NCI-H2081 (cell line): ENCODE data around the gene SNX9.

Experiments
- DNase-seq, 2 experiments: peaks; one replicate each; lab custom pipeline; 2025; lab: John Stamatoyannopoulos, UW

SNX9 gene

DNA sequence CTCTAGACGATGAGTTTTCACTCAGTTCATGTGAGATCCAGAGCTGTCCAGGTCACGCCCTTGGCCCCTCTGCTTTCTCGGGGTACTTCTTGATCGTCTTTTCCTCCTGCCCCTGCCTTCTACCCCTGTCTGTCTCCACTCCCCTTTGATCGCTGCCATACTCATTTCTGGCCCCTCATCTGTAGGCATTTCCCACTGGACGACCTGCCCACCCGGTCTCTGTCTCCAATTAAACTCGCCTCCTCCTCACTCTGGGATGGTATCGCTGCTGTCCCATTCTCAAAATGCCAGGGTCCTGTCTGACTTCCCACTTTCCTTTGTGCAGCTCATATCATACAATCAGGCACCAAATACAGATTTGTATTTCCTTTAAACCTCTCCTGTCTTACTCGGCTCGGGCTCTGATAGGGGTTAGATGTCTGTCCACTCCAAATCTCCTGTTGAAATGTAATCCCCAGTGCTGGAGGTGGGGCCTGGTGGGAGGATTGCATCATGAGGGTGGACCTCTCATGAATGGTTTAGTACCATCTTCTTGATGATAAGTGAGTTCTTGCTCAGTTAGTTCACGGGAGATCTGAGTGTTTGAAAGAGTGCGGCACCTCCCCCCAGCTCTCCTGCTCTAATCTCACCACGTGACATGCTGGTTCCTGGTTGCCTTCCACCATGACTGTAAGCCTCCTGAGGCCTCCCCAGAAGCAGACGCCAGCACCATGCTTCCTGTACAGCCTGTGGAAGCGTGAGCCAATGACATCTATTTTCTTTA lies 155.2 kb downstream of the SNX9 start:
- DNase-seq, result no peak

- DNase-seq, result no peak
Observed at GRCh38 chr6:157980288-157981131, 157.5 kb downstream of the SNX9 start.

DNA sequence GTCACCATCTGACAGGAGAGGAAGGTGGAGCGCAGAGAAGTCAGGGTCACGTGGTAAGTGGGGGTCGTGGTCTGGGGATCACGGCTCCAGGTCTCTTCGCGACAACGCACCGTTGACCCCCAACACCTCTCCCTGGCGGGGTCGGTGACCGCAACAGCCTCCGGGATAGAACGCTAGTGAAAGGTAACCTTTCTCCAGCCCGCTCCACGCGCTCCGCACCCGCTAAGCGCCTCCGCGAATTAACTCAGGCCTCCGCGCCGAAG lies 158.0 kb downstream of the SNX9 start:
- DNase-seq, result no peak

DNA sequence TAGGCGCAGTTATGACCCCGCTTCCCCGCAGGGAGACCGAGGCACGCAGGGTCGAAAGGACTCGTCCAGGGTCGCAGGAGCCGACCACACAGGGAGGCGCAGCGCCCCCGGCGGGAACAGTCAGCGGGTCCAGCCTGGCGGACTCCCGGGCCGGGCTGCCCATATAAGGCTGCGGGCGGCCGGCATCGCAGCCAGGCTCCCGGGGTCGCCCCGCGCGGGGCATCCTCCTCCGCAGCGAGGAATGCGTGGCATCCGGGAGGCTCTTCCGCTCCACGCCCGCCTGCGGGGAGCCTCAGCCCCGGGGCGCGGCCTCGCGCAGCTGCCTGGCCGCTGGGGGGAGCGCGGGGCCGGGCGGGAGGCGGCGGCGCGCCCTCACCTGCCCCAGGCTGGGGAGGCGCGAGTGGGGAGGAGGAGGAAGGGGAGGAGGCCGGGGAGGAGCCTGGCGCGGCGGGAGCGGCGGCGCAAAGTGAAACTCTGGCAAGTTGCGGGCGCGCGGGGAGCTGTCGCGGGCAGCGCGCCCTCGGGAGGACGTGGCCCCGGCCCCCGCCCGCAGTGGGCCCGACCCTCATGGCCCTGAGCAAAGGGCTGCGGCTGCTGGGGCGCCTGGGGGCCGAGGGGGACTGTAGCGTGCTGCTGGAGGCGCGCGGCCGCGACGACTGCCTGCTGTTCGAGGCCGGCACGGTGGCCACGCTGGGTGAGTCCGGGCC lies 158.5 kb downstream of the SNX9 start, which contains the start of gene SYNJ2:
TSS of gene SYNJ2 (plus strand) at position 469 of the 707 bp plus-strand sequence. CDS start at position 568, 99 bp downstream.
- DNase-seq, result peak; percentile 59 to 66

DNA sequence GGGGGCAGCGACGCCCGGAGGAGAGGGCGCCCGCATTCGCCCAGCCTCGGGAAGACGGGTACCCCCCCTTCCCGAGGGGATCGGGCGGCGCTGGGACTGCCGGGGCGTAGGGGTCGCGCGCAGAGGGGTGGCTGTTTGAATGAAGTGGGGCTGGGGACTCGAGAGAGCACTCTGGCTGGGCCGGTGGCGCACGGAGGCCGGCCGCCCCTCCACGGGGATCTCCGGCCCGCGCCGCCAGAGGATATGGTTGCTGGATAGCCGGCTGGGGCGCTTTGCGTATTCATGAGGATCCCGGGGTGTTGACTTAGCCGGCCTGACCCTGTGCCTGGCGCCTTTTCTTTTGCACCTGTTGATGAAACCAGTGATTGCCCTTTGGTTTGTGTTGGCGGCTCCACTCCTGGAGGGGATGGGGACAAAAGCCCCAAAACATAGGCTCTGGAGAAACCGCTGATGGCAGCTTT lies 159.1 kb downstream of the SNX9 start:
- DNase-seq, result peak in 1 of 2 experiments; percentile 28

DNA sequence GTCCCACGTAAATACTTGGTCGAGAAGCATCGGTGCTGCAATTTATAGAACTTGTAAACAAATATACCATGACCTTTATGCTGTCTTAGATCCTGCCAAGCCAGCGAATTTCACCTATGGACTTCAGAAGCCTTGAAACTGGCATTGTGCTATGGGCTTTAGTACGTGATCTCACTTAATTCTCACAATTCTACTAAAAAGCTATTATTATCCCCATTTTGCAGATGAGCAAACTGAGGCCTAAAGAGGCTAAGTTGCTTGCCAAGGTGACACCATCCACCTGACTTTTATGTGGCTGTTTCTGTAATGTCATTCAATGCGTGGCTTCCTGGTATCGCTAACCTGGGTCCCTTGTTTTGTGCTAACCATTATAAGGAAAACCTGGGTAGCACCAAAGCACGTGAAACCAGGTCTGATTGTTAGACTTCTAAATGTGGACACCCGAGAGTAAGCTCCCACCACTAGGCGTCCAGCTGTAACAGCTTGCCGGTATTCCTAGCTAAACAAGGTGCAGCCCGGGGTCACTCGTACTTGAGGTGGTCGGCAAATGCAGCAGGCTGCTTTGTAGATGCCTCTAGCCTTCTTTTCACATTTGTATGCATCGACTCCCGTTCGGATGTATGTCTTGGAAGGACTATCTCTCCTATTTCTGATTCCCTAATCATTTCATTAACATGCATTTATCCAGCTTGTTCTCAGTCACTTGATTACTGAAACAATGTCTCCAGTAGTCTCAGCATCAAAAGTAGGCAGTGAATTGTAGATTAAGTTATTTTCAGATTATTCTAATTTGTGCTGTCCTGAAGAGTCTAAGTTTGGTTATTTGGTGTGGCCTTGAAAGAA lies 159.7 kb downstream of the SNX9 start:
- no peak for DNase-seq

- no peak for DNase-seq
Observed at GRCh38 chr6:157983406-157984119, 160.5 kb downstream of the SNX9 start.

DNA sequence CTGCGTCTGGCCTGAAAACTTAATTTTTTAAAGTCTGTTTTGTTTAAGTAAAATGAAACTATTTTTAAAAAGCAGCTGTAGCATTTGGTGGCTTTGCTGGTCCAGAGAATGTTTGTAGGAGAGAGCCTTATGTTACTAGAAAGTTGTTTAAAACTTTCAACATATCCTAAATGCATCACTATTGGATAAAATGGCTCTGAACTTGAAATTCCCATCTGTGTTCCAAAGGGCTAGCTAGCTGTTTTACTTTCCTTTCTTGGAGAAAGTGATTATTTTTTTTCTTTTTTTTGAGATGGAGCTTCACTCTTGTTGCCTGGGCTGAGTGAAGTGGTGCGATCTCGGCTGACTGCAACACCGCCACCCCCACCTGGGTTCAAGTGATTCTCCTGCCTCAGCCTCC lies 161.1 kb downstream of the SNX9 start:
- DNase-seq, result no peak

DNA sequence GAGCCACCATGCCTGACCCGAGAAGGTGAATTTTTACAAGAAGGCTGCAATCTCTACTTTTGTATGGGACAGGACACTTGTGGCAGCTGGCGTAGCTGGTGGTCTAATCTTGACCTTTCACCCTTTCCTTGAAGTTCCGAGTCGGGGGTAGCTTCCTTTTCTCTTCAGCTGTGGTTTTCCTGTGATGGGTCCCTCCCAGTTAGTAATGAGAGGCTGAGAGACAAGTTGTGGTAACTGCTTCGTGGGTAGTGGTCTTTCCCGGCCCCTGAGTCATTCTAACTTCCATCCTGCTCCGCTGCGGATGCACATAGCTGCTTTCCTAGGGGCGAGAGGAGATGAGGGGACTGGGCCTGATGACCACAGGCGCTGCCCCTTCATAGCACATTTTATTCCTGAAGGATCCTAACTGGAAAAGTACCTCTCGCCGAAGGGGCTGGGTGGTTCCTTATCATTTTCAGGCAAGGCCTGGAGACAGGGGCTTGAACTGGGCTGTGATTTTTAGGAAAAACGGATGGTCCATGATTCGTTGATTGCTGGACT lies 161.7 kb downstream of the SNX9 start:
- no peak for DNase-seq

GRCh38 chr6:157985378-157986155 lies 162.5 kb downstream of the SNX9 start:
- DNase-seq, result peak; percentile 33 to 70

- DNase-seq, result no peak
Observed at GRCh38 chr6:157987788-157988699, 165.0 kb downstream of the SNX9 start.

GRCh38 chr6:157988700-157989063 lies 165.6 kb downstream of the SNX9 start:
- DNase-seq, result no peak

GRCh38 chr6:157989541-157990289 lies 166.7 kb downstream of the SNX9 start:
- DNase-seq, result peak; percentile 50 to 72

DNA sequence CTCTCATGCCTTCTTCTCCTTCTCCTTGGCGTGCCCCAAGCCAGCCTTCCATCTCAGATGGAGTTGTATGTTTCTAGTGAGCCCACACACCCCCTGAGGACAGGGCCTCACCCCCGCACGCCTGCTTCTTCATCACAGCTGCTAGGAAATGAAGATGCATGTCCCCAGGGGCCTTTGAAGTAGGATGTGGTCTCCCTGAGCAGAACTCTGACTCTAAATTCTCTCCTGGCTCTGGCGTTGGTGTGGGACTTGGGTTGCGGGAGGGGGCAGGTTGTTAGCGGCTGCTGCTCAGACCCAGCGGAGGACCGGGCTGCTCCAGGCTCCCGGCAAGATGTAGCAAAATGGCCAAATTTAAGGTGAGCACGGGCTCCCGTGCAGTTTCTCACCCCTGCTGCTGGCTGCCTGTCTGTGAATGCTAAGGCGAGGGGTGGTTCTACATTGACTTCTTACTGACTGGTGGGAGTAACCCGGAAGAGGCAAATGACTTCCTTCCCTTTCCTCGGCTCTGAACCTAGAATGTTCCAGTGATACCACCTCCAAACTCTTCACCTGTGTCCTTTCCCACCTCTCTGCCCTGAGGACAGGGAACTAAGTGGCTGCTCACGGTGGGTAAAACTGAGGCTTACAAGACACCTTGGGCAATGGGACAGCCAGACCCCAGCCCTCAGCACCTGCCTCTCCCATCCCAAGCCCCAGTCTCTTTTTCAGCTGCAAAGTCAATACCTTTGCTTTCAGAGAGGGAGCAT lies 167.4 kb downstream of the SNX9 start:
- no peak for DNase-seq

DNA sequence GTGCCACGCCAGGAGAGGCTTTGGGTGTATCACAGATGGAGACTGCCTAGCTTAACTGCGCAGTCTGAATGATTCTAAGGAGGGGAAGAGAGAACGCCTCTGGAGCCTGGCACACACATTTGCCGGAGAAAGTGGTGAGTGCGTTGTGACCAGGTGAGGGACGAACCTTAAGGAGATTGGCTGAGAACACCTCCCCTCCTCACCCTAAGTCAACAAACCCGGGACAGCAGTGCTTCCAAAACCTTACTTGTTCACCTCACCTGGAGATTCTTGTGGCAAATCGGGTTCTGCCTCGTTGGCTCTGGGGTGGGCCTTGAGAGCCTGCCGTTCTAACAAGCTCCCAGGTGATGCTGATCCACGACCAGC lies 168.0 kb downstream of the SNX9 start:
- DNase-seq, result no peak

GRCh38 chr6:157993076-157993475 lies 170.0 kb downstream of the SNX9 start:
- DNase-seq, result peak in 1 of 2 experiments; percentile 6

DNA sequence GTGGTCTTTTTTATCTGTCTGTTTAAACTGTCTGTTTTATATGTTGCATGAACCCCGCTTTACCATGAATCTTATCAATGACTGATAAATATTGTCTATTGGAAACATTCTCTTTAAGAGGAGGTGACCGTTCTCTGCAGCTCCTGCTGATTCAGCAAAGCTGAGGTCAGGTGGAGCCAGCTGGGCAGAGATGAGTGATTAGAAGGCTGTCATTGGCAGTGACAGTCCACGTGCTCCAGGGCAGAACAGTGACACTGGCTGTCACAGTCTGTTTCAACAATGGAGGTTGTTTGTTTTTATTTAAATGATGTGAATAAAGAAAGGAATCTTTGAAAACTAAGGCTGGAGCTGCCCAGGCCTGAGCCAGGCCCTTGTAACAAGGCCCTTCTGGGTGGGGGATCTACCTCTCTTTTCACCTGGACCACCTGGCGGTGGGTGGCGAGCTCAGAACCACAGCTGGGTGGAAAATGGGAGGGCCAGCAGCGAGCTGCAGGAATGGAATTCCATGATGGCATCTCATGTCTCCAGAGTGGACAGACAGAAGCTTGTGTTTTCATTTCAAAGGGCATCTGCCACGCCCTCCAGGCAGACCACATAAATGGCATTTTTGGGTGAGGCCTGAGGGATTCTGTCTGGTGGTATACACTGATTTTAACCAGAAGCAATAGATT lies 171.2 kb downstream of the SNX9 start:
- no peak for DNase-seq
